ENCODE data around the gene RPS6KL1. TPM values are rescaled to one million over a fixed set of nuclear protein-coding genes. Genes with fewer than 3 reads are reported as not detected.
A peak's percentile ranks its signal among the peaks of the same experiment; 100 is the strongest.

Gene RPS6KL1
- total RNA-seq, 1 experiment from 2014 or later, result 9.8 TPM

GRCh38 chr14:74910556-74910955 lies 12.5 kb downstream of the RPS6KL1 start:
- TF ChIP-seq CTCF (IDR thresholded peaks at IDR 0.05; ENCODE audit: insufficient read depth in 1 of 2, low read depth in 1 of 2, low read length in 1 of 2, severe bottlenecking in 1 of 2, unreplicated experiment in 1 of 2), result no peak
- Histone ChIP-seq H3K4me3 (ENCODE audit: low read depth, low read length) (no peak overlapping the region), H3K4me1 (no peaks in the 10 kb centered on the region), H3K9me3 (no peaks in the 10 kb centered on the region), H3K27me3 (replicated peaks; ENCODE audit: control insufficient read depth, insufficient read depth, low read length) (no peaks in the 10 kb centered on the region), H3K36me3 (ENCODE audit: control insufficient read depth, insufficient read depth, low read length) (no peaks in the 10 kb centered on the region)
- ChIA-PET POLR2A (no interaction called here), CTCF (interaction anchor here (1.2 kb wide), 1 partner anchor 49 kb away, joined by 4 read pairs; no protein-coding TSS in a partner anchor)
- peak overlapping the region; percentile 57 for H3K27ac Mint-ChIP-seq (ENCODE audit: unreplicated experiment)
- H3K27me3 Mint-ChIP-seq (ENCODE audit: insufficient read depth, unreplicated experiment), result no peaks in the 10 kb centered on the region
- no TSS peak for BruUV-seq (replicated peaks)
- intact Hi-C loops (cut with micrococcal nuclease; ENCODE audit: unreplicated experiment), result no loop called here
- no peaks in the 10 kb centered on the region for H3K36me3 Mint-ChIP-seq (ENCODE audit: insufficient read depth, unreplicated experiment)
- no peaks in the 10 kb centered on the region for H3K4me1 Mint-ChIP-seq (ENCODE audit: low read depth, unreplicated experiment)
- H3K4me3 Mint-ChIP-seq (ENCODE audit: unreplicated experiment), result no peak overlapping the region
- H3K9me3 Mint-ChIP-seq (ENCODE audit: unreplicated experiment), result no peaks in the 10 kb centered on the region
- DNase-seq, result no peak

- no peaks in the 10 kb centered on the region for H3K4me1 Mint-ChIP-seq (ENCODE audit: low read depth, unreplicated experiment)
- peak overlapping the region; percentile 57 for H3K27ac Mint-ChIP-seq (ENCODE audit: unreplicated experiment)
- peaks cover under 1% of the 10 kb centered on the region for H3K36me3 Mint-ChIP-seq (ENCODE audit: insufficient read depth, unreplicated experiment)
- no peaks in the 10 kb centered on the region for H3K36me3 ChIP-seq (ENCODE audit: control insufficient read depth, insufficient read depth, low read length)
- no peaks in the 10 kb centered on the region for H3K9me3 Mint-ChIP-seq (ENCODE audit: unreplicated experiment)
- no peaks in the 10 kb centered on the region for H3K9me3 ChIP-seq
- intact Hi-C loops (cut with micrococcal nuclease; ENCODE audit: unreplicated experiment), result no loop called here
- no peak overlapping the region for H3K4me3 ChIP-seq (ENCODE audit: low read depth, low read length)
- POLR2A ChIA-PET, result no interaction called here
- H3K27me3 ChIP-seq (replicated peaks; ENCODE audit: control insufficient read depth, insufficient read depth, low read length), result no peaks in the 10 kb centered on the region
- no TSS peak for BruUV-seq (replicated peaks)
- DNase-seq, result no peak
- no peaks in the 10 kb centered on the region for H3K4me1 ChIP-seq
- CTCF ChIA-PET, result interaction anchor here (1.2 kb wide), 1 partner anchor 48 kb away, joined by 4 read pairs; no protein-coding TSS in a partner anchor
- H3K4me3 Mint-ChIP-seq (ENCODE audit: unreplicated experiment), result no peak overlapping the region
- H3K27me3 Mint-ChIP-seq (ENCODE audit: insufficient read depth, unreplicated experiment), result no peaks in the 10 kb centered on the region
- TF ChIP-seq CTCF (IDR thresholded peaks at IDR 0.05; ENCODE audit: insufficient read depth in 1 of 2, low read depth in 1 of 2, low read length in 1 of 2, severe bottlenecking in 1 of 2, unreplicated experiment in 1 of 2), result no peak
These were observed 13.1 kb downstream of the RPS6KL1 start for GRCh38 chr14:74909911-74910310.

GRCh38 chr14:74909501-74909900 lies 13.6 kb downstream of the RPS6KL1 start:
- Histone ChIP-seq H3K4me3 (ENCODE audit: low read depth, low read length) (no peak overlapping the region), H3K9me3 (no peaks in the 10 kb centered on the region), H3K4me1 (no peaks in the 10 kb centered on the region), H3K36me3 (ENCODE audit: control insufficient read depth, insufficient read depth, low read length) (no peaks in the 10 kb centered on the region), H3K27me3 (replicated peaks; ENCODE audit: control insufficient read depth, insufficient read depth, low read length) (no peaks in the 10 kb centered on the region)
- H3K27ac Mint-ChIP-seq (ENCODE audit: unreplicated experiment), result peak overlapping the region; percentile 57
- H3K27me3 Mint-ChIP-seq (ENCODE audit: insufficient read depth, unreplicated experiment), result no peaks in the 10 kb centered on the region
- H3K36me3 Mint-ChIP-seq (ENCODE audit: insufficient read depth, unreplicated experiment), result peaks cover 4% of the 10 kb centered on the region
- no TSS peak for BruUV-seq (replicated peaks)
- TF ChIP-seq CTCF (IDR thresholded peaks at IDR 0.05; ENCODE audit: insufficient read depth in 1 of 2, low read depth in 1 of 2, low read length in 1 of 2, severe bottlenecking in 1 of 2, unreplicated experiment in 1 of 2), result no peak
- H3K4me1 Mint-ChIP-seq (ENCODE audit: low read depth, unreplicated experiment), result no peaks in the 10 kb centered on the region
- intact Hi-C loops (cut with micrococcal nuclease; ENCODE audit: unreplicated experiment), result no loop called here
- DNase-seq, result no peak
- no peaks in the 10 kb centered on the region for H3K9me3 Mint-ChIP-seq (ENCODE audit: unreplicated experiment)
- POLR2A ChIA-PET, result no interaction called here
- no peak overlapping the region for H3K4me3 Mint-ChIP-seq (ENCODE audit: unreplicated experiment)
- CTCF ChIA-PET, result no interaction called here
